ENCODE measurements around the gene ETF1.

DNA sequence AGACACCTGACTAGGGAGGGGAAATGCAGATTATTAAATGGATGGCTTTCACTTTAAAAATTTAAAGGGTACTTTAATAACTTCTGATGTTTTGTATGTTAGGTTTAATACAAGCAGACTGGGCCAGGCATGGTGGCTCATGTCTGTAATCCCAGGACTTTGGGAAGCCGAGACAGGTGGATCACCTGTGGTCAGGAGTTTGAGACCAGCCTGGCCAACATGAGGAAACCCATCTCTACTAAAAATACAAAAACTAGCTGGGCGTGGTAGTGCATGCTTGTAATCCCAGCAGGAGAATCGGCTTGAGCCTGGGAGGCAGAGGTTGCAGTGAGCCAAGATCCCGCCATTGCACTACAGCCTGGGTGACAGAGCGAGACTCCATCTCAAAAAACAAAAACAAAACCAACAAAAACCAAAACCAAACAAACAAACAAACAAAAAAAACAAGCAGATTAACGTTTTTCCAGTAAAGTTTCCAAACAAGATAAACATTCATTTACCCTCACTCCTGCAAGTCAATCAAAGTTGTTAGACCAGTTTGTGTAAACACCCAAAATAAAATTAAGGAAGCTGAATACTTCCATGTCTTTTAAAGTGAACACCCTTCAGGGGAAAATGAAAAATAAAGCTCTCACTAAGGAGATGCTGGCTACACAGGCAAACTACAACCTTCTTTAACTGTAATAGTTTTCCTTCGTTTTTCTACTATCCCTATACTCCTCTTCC lies 14.1 kb downstream of the ETF1 start:
- TF ChIP-seq EZH2 (IDR thresholded peaks at IDR 0.05; ENCODE audit: insufficient read depth, low read length): no peak
- TF ChIP-seq, protein P1, sequence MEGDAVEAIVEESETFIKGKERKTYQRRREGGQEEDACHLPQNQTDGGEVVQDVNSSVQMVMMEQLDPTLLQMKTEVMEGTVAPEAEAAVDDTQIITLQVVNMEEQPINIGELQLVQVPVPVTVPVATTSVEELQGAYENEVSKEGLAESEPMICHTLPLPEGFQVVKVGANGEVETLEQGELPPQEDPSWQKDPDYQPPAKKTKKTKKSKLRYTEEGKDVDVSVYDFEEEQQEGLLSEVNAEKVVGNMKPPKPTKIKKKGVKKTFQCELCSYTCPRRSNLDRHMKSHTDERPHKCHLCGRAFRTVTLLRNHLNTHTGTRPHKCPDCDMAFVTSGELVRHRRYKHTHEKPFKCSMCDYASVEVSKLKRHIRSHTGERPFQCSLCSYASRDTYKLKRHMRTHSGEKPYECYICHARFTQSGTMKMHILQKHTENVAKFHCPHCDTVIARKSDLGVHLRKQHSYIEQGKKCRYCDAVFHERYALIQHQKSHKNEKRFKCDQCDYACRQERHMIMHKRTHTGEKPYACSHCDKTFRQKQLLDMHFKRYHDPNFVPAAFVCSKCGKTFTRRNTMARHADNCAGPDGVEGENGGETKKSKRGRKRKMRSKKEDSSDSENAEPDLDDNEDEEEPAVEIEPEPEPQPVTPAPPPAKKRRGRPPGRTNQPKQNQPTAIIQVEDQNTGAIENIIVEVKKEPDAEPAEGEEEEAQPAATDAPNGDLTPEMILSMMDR (IDR thresholded peaks at IDR 0.05; ENCODE audit: insufficient read depth, low read depth, low read length): no peak

Data from astrocyte (in vitro differentiated cells and primary cell).